PC-3 (cell line): Measurements from ENCODE around the gene H2AZ2.

Experiments used
- EZH2 ChIP-seq: fragments of 300-600 bp; sonication (generic); IDR thresholded peaks from one replicate; pipeline ENCODE4 v1.6.1; 2017; ENCODE audit warnings: antibody characterized with exemption, mild to moderate bottlenecking, low read length; ENCODE audit not compliant: unreplicated experiment
- EZH2phosphoT487 ChIP-seq: fragments of 300-600 bp; sonication (generic); IDR thresholded peaks from 2 replicates; pipeline ENCODE4 v1.6.1; 2018; ENCODE audit warnings: mild to moderate bottlenecking, antibody characterized with exemption, low read length, borderline replicate concordance
- TF ChIP-seq, protein P1 (sequence below): fragments of 300-600 bp; sonication (generic); conservative IDR thresholded peaks from 2 replicates; pipeline ENCODE4 v1.5.1; 2017; ENCODE audit warnings: antibody characterized with exemption, low read depth, mild to moderate bottlenecking, low read length

DNA sequence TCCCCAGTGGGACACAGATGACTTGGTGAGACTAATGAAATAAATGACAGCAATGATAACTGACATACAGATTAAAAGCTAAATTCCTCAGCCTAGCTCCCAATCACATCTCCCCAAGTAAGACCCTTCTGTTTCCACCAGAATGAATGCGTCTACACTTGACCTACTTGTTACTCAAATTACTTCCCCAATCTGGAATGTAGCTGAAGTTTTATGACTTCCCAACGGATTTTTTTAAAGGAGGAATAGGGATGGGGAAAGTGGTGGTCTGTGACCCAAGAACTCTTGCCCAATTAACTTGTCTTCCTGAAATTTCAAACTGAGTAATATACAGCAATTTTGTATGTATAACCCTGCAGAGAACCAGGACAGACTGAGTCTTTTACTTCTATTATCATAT lies 9.1 kb downstream of the H2AZ2 start:
- TF ChIP-seq, protein P1, sequence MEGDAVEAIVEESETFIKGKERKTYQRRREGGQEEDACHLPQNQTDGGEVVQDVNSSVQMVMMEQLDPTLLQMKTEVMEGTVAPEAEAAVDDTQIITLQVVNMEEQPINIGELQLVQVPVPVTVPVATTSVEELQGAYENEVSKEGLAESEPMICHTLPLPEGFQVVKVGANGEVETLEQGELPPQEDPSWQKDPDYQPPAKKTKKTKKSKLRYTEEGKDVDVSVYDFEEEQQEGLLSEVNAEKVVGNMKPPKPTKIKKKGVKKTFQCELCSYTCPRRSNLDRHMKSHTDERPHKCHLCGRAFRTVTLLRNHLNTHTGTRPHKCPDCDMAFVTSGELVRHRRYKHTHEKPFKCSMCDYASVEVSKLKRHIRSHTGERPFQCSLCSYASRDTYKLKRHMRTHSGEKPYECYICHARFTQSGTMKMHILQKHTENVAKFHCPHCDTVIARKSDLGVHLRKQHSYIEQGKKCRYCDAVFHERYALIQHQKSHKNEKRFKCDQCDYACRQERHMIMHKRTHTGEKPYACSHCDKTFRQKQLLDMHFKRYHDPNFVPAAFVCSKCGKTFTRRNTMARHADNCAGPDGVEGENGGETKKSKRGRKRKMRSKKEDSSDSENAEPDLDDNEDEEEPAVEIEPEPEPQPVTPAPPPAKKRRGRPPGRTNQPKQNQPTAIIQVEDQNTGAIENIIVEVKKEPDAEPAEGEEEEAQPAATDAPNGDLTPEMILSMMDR: no peak
- TF ChIP-seq EZH2 (no peak), EZH2phosphoT487 (no peak)
